ENCODE measurements around the gene PCDHGB4. TPM values are rescaled to one million over a fixed set of nuclear protein-coding genes. Genes with fewer than 3 reads are reported as not detected.

Gene PCDHGB4
- total and polyA plus RNA-seq, 5 donors from 2014 or later, result 0.22 TPM; not detected in 4

DNA sequence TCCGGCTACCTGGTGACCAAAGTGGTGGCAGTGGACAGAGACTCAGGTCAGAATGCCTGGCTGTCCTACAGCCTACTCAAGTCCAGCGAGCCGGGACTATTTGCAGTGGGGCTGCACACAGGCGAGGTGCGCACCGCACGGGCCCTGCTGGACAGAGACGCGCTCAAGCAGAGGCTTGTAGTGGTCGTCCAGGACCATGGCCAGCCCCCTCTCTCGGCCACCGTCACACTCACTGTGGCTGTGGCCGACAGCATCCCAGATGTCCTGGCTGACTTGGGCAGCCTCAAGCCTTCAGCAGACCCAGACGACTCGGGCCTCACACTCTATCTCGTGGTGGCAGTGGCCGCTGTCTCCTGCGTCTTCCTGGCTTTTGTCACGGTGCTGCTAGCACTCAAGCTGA lies 30.5 kb upstream of the PCDHGB4 start:
- Mint-ChIP-seq H3K27ac (no peak overlapping the region), H3K4me1 (peaks cover 0 to 10% (median 5%) of the 10 kb centered on the region in 4 donors), H3K36me3 (peaks cover 3% of the 10 kb centered on the region), H3K27me3 (peaks cover 58% of the 10 kb centered on the region), H3K9me3 (peaks cover 0 to 46% (median 16%) of the 10 kb centered on the region in 7 donors), H3K4me3 (no peak overlapping the region)
- Histone ChIP-seq H3K4me3 (ENCODE audit: low read depth, low read length) (no peak overlapping the region), H3K4me1 (ENCODE audit: control insufficient read depth, insufficient read depth, low read length, poor library complexity, severe bottlenecking) (no peaks in the 10 kb centered on the region), H3K27me3 (ENCODE audit: control insufficient read depth, insufficient read depth, low read length) (peaks cover 12% of the 10 kb centered on the region), H3K27ac (ENCODE audit: insufficient read depth, low read length, poor library complexity, severe bottlenecking) (no peak overlapping the region), H3K36me3 (ENCODE audit: control insufficient read depth, insufficient read depth, low read length) (no peaks in the 10 kb centered on the region), H3K9me3 (ENCODE audit: control insufficient read depth in 2 of 2, low read length in 2 of 2) (peaks cover 10 to 25% of the 10 kb centered on the region in 2 experiments)
- DNase-seq (no peak), ATAC-seq (ENCODE audit: low read depth in 2 of 2) (no peak)

DNA sequence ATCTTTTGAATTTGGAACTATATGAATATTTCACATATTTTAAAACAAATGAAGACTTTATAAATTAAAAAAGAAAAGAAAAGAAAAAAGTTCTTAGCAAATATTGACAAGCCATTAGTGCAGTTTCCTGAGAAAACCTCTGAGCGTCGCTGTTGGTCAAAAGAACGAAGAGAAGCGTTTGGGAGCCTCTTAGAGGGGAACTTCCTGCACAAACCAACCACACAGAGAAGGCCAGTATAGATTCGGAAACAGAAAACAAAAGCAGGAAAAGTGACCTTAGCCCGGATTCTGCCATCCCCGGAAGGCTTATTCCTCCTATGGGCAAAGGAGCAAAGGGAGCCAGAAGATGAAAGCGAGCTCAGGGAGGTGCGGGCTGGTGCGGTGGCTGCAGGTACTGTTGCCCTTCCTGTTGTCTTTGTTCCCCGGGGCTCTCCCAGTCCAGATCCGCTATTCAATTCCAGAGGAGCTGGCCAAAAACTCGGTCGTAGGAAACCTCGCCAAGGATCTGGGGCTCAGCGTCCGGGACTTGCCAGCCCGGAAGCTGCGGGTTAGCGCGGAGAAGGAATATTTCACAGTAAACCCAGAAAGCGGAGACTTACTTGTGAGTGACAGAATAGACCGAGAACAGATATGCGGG lies 27.6 kb upstream of the PCDHGB4 start, which contains the start of gene PCDHGB2:
TSS of gene PCDHGB2 (plus strand) at position 205 of the 637 bp plus-strand sequence. CDS start at position 347, 142 bp downstream.
- Mint-ChIP-seq H3K9me3 (peaks cover 0 to 56% (median 16%) of the 10 kb centered on the region in 7 donors), H3K36me3 (peaks cover 6% of the 10 kb centered on the region), H3K27ac (peak within 1 kb of the TSS in 1 of 3 donors; percentile 32), H3K4me1 (peaks cover 0 to 10% (median 5%) of the 10 kb centered on the region in 4 donors), H3K27me3 (peaks cover 64% of the 10 kb centered on the region), H3K4me3 (peak within 1 kb of the TSS; percentile 65 to 89 (median 80))
- no peaks in the 10 kb centered on the region for H3K4me1 ChIP-seq (ENCODE audit: control insufficient read depth, insufficient read depth, low read length, poor library complexity, severe bottlenecking)
- no peak for ATAC-seq (ENCODE audit: low read depth in 2 of 2)
- peaks cover 21% of the 10 kb centered on the region for H3K27me3 ChIP-seq (ENCODE audit: control insufficient read depth, insufficient read depth, low read length)
- peak in 1 of 3 donors; percentile 35 for DNase-seq
- peak within 1 kb of the TSS; percentile 54 for H3K4me3 ChIP-seq (ENCODE audit: low read depth, low read length)
- no peaks in the 10 kb centered on the region for H3K36me3 ChIP-seq (ENCODE audit: control insufficient read depth, insufficient read depth, low read length)
- peaks cover 22 to 41% of the 10 kb centered on the region in 2 experiments for H3K9me3 ChIP-seq (ENCODE audit: control insufficient read depth in 2 of 2, low read length in 2 of 2)
- no peak within 1 kb of the TSS for H3K27ac ChIP-seq (ENCODE audit: insufficient read depth, low read length, poor library complexity, severe bottlenecking)

DNA sequence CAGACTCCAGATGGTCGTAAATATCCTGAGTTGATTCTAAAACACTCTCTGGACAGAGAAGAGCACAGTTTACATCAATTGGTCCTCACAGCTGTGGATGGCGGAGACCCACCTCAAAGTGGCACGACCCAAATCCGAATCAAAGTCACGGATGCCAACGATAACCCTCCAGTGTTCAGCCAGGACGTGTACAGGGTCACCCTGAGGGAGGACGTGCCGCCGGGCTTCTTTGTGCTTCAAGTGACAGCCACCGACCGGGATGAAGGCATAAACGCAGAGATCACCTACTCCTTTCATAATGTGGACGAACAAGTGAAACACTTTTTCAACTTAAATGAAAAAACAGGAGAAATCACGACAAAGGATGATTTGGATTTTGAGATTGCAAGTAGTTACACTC lies 26.8 kb upstream of the PCDHGB4 start:
- ATAC-seq (ENCODE audit: low read depth in 2 of 2) (no peak), DNase-seq (no peak)
- Histone ChIP-seq H3K36me3 (ENCODE audit: control insufficient read depth, insufficient read depth, low read length) (no peaks in the 10 kb centered on the region), H3K4me1 (ENCODE audit: control insufficient read depth, insufficient read depth, low read length, poor library complexity, severe bottlenecking) (no peaks in the 10 kb centered on the region), H3K27ac (ENCODE audit: insufficient read depth, low read length, poor library complexity, severe bottlenecking) (no peak overlapping the region), H3K4me3 (ENCODE audit: low read depth, low read length) (no peak overlapping the region), H3K9me3 (ENCODE audit: control insufficient read depth in 2 of 2, low read length in 2 of 2) (peaks cover 26 to 47% of the 10 kb centered on the region in 2 experiments), H3K27me3 (ENCODE audit: control insufficient read depth, insufficient read depth, low read length) (peaks cover 26% of the 10 kb centered on the region)
- peaks cover 6% of the 10 kb centered on the region for H3K36me3 Mint-ChIP-seq
- H3K9me3 Mint-ChIP-seq, result peaks cover 0 to 64% (median 18%) of the 10 kb centered on the region in 7 donors
- peaks cover 70% of the 10 kb centered on the region for H3K27me3 Mint-ChIP-seq
- peaks cover 0 to 10% (median 5%) of the 10 kb centered on the region in 4 donors for H3K4me1 Mint-ChIP-seq
- no peak overlapping the region for H3K4me3 Mint-ChIP-seq
- peak overlapping the region in 1 of 3 donors; percentile 32 for H3K27ac Mint-ChIP-seq

DNA sequence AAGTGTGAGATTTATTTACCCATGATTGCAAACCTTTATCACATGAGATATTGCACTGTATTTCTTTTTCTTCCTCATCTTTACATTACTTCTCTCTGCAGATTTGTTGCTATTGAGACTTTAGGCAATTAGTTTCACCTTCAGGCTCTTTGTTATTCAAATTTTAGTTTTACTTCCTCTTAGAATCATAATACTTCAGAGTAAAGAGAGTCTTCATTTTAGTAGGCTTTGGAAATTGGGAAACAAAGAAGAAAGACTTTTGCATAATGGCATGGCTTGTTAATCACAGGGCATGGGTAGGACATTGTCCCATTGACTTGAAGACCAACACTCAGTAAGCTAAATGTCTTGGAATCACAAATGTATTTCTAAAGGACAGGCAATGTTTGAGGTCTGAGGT lies 24.8 kb upstream of the PCDHGB4 start:
- no peaks in the 10 kb centered on the region for H3K4me1 ChIP-seq (ENCODE audit: control insufficient read depth, insufficient read depth, low read length, poor library complexity, severe bottlenecking)
- no peak overlapping the region for H3K4me3 ChIP-seq (ENCODE audit: low read depth, low read length)
- H3K36me3 ChIP-seq (ENCODE audit: control insufficient read depth, insufficient read depth, low read length), result no peaks in the 10 kb centered on the region
- H3K27me3 ChIP-seq (ENCODE audit: control insufficient read depth, insufficient read depth, low read length), result peaks cover 26% of the 10 kb centered on the region
- Mint-ChIP-seq H3K27me3 (peaks cover 62% of the 10 kb centered on the region), H3K27ac (peak overlapping the region in 1 of 3 donors; percentile 56), H3K4me3 (peak overlapping the region in 1 of 4 donors; percentile 2), H3K9me3 (peaks cover 0 to 57% (median 15%) of the 10 kb centered on the region in 7 donors), H3K36me3 (peaks cover 6% of the 10 kb centered on the region), H3K4me1 (peaks cover 0 to 5% (median 5%) of the 10 kb centered on the region in 4 donors)
- no peak for ATAC-seq (ENCODE audit: low read depth in 2 of 2)
- peaks cover 28 to 50% of the 10 kb centered on the region in 2 experiments for H3K9me3 ChIP-seq (ENCODE audit: control insufficient read depth in 2 of 2, low read length in 2 of 2)
- no peak overlapping the region for H3K27ac ChIP-seq (ENCODE audit: insufficient read depth, low read length, poor library complexity, severe bottlenecking)
- no peak for DNase-seq

DNA sequence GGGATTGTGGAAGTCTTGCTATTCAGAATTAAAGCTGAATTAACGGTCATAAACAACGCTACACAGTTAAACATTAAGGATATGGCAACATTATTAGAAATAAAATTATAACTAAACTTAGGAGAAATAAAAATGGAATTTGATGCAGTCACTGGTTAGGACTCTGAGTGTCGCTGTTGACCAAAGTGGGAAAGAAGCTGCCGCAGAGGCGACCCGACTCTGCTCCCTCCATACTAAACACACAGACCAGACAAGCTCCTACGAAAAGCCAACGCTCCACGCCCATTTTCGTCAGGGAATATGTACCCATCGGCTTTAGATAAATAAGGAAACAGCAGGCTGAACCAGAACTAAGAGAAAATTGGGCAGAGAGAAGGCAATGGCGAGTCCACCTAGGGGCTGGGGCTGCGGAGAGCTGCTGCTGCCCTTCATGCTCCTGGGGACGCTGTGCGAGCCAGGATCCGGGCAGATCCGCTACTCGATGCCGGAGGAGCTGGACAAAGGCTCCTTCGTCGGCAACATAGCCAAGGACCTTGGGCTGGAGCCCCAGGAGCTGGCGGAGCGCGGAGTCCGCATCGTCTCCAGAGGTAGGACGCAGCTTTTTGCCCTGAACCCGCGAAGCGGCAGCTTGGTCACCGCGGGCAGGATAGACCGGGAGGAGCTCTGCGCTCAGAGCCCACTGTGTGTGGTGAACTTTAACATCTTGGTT lies 23.4 kb upstream of the PCDHGB4 start, which contains the start of gene PCDHGA5:
TSS of gene PCDHGA5 (plus strand) at position 211 of the 709 bp plus-strand sequence. CDS start at position 380, 169 bp downstream.
- Histone ChIP-seq H3K36me3 (ENCODE audit: control insufficient read depth, insufficient read depth, low read length) (no peaks in the 10 kb centered on the region), H3K9me3 (ENCODE audit: control insufficient read depth in 2 of 2, low read length in 2 of 2) (peaks cover 34 to 50% of the 10 kb centered on the region in 2 experiments), H3K27ac (ENCODE audit: insufficient read depth, low read length, poor library complexity, severe bottlenecking) (no peak within 1 kb of the TSS), H3K4me3 (ENCODE audit: low read depth, low read length) (no peak within 1 kb of the TSS), H3K27me3 (ENCODE audit: control insufficient read depth, insufficient read depth, low read length) (peaks cover 26% of the 10 kb centered on the region), H3K4me1 (ENCODE audit: control insufficient read depth, insufficient read depth, low read length, poor library complexity, severe bottlenecking) (no peaks in the 10 kb centered on the region)
- ATAC-seq (ENCODE audit: low read depth in 2 of 2) (no peak), DNase-seq (no peak)
- Mint-ChIP-seq H3K36me3 (peaks cover 6% of the 10 kb centered on the region), H3K4me3 (peak within 1 kb of the TSS in 1 of 4 donors; percentile 52), H3K27me3 (peaks cover 60% of the 10 kb centered on the region), H3K4me1 (peaks cover 0 to 5% (median 2%) of the 10 kb centered on the region in 4 donors), H3K9me3 (peaks cover 0 to 51% (median 14%) of the 10 kb centered on the region in 7 donors), H3K27ac (no peak within 1 kb of the TSS)

DNA sequence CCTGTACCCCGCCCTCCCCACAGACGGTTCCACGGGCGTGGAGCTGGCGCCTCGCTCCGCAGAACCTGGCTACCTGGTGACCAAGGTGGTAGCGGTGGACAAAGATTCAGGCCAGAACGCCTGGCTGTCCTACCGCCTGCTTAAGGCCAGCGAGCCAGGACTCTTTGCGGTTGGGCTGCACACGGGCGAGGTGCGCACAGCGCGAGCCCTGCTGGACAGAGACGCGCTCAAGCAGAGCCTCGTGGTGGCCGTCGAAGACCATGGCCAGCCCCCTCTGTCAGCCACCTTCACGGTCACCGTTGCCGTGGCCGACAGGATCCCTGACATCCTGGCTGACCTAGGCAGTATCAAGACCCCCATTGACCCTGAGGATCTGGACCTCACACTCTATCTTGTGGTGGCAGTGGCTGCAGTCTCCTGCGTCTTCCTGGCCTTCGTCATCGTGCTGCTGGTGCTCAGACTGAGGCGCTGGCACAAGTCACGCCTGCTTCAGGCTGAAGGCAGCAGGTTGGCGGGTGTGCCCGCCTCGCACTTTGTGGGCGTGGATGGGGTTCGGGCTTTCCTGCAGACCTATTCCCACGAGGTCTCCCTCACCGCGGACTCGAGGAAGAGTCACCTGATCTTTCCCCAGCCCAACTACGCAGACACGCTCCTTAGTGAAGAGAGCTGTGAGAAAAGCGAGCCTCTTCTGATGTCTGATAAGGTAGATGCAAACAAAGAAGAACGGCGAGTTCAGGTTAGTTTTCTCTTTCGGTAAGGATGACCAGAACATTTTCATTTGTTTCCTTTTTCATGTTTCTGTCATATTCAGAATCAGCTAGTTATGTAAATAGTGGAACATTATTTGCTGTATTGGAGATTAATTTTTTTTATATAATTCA lies 21.2 kb upstream of the PCDHGB4 start:
- Mint-ChIP-seq H3K27ac (no peak overlapping the region), H3K27me3 (peaks cover 59% of the 10 kb centered on the region), H3K4me3 (no peak overlapping the region), H3K36me3 (peaks cover 7% of the 10 kb centered on the region), H3K9me3 (peaks cover 0 to 48% (median 11%) of the 10 kb centered on the region in 7 donors), H3K4me1 (peaks cover 0 to 10% (median 0%) of the 10 kb centered on the region in 4 donors)
- Histone ChIP-seq H3K36me3 (ENCODE audit: control insufficient read depth, insufficient read depth, low read length) (no peaks in the 10 kb centered on the region), H3K9me3 (ENCODE audit: control insufficient read depth in 2 of 2, low read length in 2 of 2) (peaks cover 29 to 48% of the 10 kb centered on the region in 2 experiments), H3K27ac (ENCODE audit: insufficient read depth, low read length, poor library complexity, severe bottlenecking) (no peak overlapping the region), H3K4me3 (ENCODE audit: low read depth, low read length) (no peak overlapping the region), H3K4me1 (ENCODE audit: control insufficient read depth, insufficient read depth, low read length, poor library complexity, severe bottlenecking) (peaks cover 8% of the 10 kb centered on the region), H3K27me3 (ENCODE audit: control insufficient read depth, insufficient read depth, low read length) (peaks cover 42% of the 10 kb centered on the region)
- ATAC-seq (ENCODE audit: low read depth in 2 of 2) (no peak), DNase-seq (no peak)
